Neural cell (in vitro differentiated cells): ENCODE results near the gene L1CAM. TPM values are rescaled to one million over a fixed set of nuclear protein-coding genes. Genes with fewer than 3 reads are reported as not detected.

Experiments
- H2AFZ ChIP-seq: fragments of 200-600, 300-800 bp; sonication (generic), shearing (Covaris generic); 2 replicates; pipeline ENCODE4 v1.6.0; 2014; ENCODE audit warnings: low read depth, mild to moderate bottlenecking, antibody characterized with exemption, low read length, moderate library complexity
- H3F3A ChIP-seq: fragments of 200-600 bp; shearing (Covaris generic); 2 replicates; pipeline ENCODE4 v1.6.1; 2016; ENCODE audit warnings: mild to moderate bottlenecking, moderate library complexity, mixed read lengths, antibody characterized with exemption, low read length; ENCODE audit not compliant: insufficient read depth, poor library complexity, severe bottlenecking
- H3K27ac ChIP-seq: fragments of 200-600, 300-800 bp; sonication (generic), shearing (Covaris generic); 2 replicates; pipeline ENCODE4 v1.5.1; 2014; ENCODE audit warnings: mild to moderate bottlenecking, low read length, moderate library complexity
- H3K27me3 ChIP-seq: fragments of 300-800, 200-600 bp; sonication (generic), shearing (Covaris generic); 2 replicates; pipeline ENCODE4 v1.6.0; 2014; ENCODE audit warnings: mild to moderate bottlenecking, low read depth, low read length, moderate library complexity; ENCODE audit not compliant: insufficient read depth
- H3K36me3 ChIP-seq: fragments of 300-800, 200-600 bp; sonication (generic), shearing (Covaris generic); 2 replicates; pipeline ENCODE4 v1.5.1; 2014; ENCODE audit warnings: mild to moderate bottlenecking, antibody characterized with exemption, low read length, moderate library complexity; ENCODE audit not compliant: insufficient read depth
- H3K4me2 ChIP-seq: fragments of 300-800, 200-600 bp; sonication (generic), shearing (Covaris generic); 2 replicates; pipeline ENCODE4 v1.6.0; 2014; ENCODE audit warnings: mild to moderate bottlenecking, low read length
- H3K4me3 ChIP-seq: fragments of 300-800, 200-600 bp; sonication (generic), shearing (Covaris generic); 2 replicates; pipeline ENCODE4 v1.5.1; 2014; ENCODE audit warnings: mild to moderate bottlenecking, low read length, moderate library complexity
- H3K79me2 ChIP-seq: fragments of 200-600 bp; shearing (Covaris generic); replicated peaks from 2 replicates; pipeline ENCODE4 v1.6.0; 2014; ENCODE audit warnings: mild to moderate bottlenecking, low read length, moderate library complexity; ENCODE audit not compliant: insufficient read depth
- H3K9ac ChIP-seq: fragments of 300-800, 200-600 bp; sonication (generic), shearing (Covaris generic); 2 replicates; pipeline ENCODE4 v1.6.1; 2016; ENCODE audit warnings: mild to moderate bottlenecking, low read length, mixed read lengths
- H3K9me2 ChIP-seq: fragments of 200-600 bp; shearing (Covaris generic); 2 replicates; pipeline ENCODE4 v1.6.1; 2016; ENCODE audit warnings: mild to moderate bottlenecking, low read length, mixed read lengths; ENCODE audit not compliant: insufficient read depth
- H3K9me3 ChIP-seq: fragments of 200-600, 300-800 bp; sonication (generic), shearing (Covaris generic); 2 replicates; pipeline ENCODE4 v1.6.1; 2016; ENCODE audit warnings: mild to moderate bottlenecking, mixed run types, low read length, moderate library complexity, mixed read lengths
- H4K20me1 ChIP-seq: fragments of 200-600 bp; shearing (Covaris generic); 2 replicates; pipeline ENCODE4 v1.6.1; 2016; ENCODE audit warnings: mild to moderate bottlenecking, mixed run types; ENCODE audit not compliant: insufficient read depth
- EP300 ChIP-seq: fragments of 450-650 bp; conservative IDR thresholded peaks from 2 replicates; pipeline ENCODE4 v1.6.1; 2014; ENCODE audit warnings: antibody characterized with exemption, mild to moderate bottlenecking, moderate library complexity; ENCODE audit not compliant: poor library complexity, severe bottlenecking
- EZH2 ChIP-seq: fragments of 200-600, 300-800 bp; shearing (Covaris generic), sonication (generic); IDR thresholded peaks from 2 replicates; pipeline ENCODE4 v1.6.1; 2014; ENCODE audit warnings: antibody characterized with exemption, low read length, borderline replicate concordance, mild to moderate bottlenecking; ENCODE audit not compliant: insufficient read depth, poor library complexity, severe bottlenecking
- MXI1 ChIP-seq: fragments of 450-650 bp; conservative IDR thresholded peaks from 2 replicates; pipeline ENCODE4 v1.6.1; 2014; ENCODE audit warnings: antibody characterized with exemption, mild to moderate bottlenecking; ENCODE audit not compliant: poor library complexity, severe bottlenecking
- POLR2AphosphoS5 ChIP-seq: IDR thresholded peaks from 2 replicates; pipeline ENCODE4 v1.6.1; 2012
- RAD21 ChIP-seq: fragments of 450-650 bp; conservative IDR thresholded peaks from 2 replicates; pipeline ENCODE4 v1.6.1; 2014; ENCODE audit warnings: antibody characterized with exemption, mild to moderate bottlenecking, moderate library complexity
- REST ChIP-seq: IDR thresholded peaks from 2 replicates; pipeline ENCODE4 v1.6.1; 2012; ENCODE audit warnings: borderline replicate concordance
- SMC3 ChIP-seq: fragments of 450-650 bp; conservative IDR thresholded peaks from 2 replicates; pipeline ENCODE4 v1.6.1; 2014; ENCODE audit warnings: antibody characterized with exemption, mild to moderate bottlenecking, moderate library complexity; ENCODE audit not compliant: poor library complexity
- TAF1 ChIP-seq: IDR thresholded peaks from 2 replicates; pipeline ENCODE4 v1.6.1; 2012; ENCODE audit warnings: low read depth
- polyA plus RNA-seq: library from polyadenylated mRNA; depleted of rRNA; stranded (reverse); fragments of >200 nt; gene quantifications from 2 replicates; pipeline ENCODE4 v1.2.3, GENCODE V29; 2014
- TF ChIP-seq, protein P1 (sequence below): fragments of 450-650 bp; IDR thresholded peaks from 2 replicates; pipeline ENCODE4 v1.5.1; 2014; ENCODE audit warnings: antibody characterized with exemption, mild to moderate bottlenecking, moderate library complexity; ENCODE audit not compliant: poor library complexity, severe bottlenecking

Gene L1CAM
- polyA plus RNA-seq, 1 donor from 2014 or later, result 88.0 TPM

GRCh38 chrX:153920546-153920945, 34.6 kb upstream of the L1CAM start:
- Histone ChIP-seq H3F3A (no peaks in the 10 kb centered on the region), H3K9me3 (no peaks in the 10 kb centered on the region), H3K9me2 (no peaks in the 10 kb centered on the region), H4K20me1 (no peaks in the 10 kb centered on the region), H3K4me3 (no peak overlapping the region), H3K4me2 (no peak overlapping the region), H2AFZ (no peak overlapping the region), H3K27ac (no peak overlapping the region), H3K79me2 (no peaks in the 10 kb centered on the region), H3K9ac (no peak overlapping the region), H3K27me3 (no peaks in the 10 kb centered on the region), H3K36me3 (no peaks in the 10 kb centered on the region)
- TF ChIP-seq REST (no peak), MXI1 (no peak), RAD21 (no peak), POLR2AphosphoS5 (no peak)
- TF ChIP-seq, protein P1, sequence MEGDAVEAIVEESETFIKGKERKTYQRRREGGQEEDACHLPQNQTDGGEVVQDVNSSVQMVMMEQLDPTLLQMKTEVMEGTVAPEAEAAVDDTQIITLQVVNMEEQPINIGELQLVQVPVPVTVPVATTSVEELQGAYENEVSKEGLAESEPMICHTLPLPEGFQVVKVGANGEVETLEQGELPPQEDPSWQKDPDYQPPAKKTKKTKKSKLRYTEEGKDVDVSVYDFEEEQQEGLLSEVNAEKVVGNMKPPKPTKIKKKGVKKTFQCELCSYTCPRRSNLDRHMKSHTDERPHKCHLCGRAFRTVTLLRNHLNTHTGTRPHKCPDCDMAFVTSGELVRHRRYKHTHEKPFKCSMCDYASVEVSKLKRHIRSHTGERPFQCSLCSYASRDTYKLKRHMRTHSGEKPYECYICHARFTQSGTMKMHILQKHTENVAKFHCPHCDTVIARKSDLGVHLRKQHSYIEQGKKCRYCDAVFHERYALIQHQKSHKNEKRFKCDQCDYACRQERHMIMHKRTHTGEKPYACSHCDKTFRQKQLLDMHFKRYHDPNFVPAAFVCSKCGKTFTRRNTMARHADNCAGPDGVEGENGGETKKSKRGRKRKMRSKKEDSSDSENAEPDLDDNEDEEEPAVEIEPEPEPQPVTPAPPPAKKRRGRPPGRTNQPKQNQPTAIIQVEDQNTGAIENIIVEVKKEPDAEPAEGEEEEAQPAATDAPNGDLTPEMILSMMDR, result no peak

DNA sequence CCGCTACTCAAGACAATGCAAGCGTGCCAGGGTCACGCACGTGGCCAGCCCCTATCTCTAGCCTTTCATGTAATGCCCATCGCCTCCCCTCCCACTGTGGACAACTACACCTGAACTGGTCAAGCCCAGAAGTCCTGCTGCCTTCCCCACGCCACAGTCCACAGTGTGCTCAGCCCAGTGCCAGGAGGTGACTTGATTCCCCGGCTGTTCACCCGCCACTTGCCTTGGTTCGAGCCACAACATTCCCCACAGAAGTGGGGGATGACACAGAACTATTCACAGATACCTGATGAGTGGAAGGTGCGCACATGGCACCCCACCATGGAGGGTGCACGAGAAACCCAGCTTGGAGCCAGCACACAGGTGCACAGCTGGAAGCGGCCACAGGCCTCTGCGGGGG, 33.3 kb upstream of the L1CAM start:
- Histone ChIP-seq H3F3A (no peaks in the 10 kb centered on the region), H3K9me2 (no peaks in the 10 kb centered on the region), H2AFZ (no peak overlapping the region)

More for the DNA sequence above, 33.3 kb upstream of the L1CAM start:
- H3K27me3 ChIP-seq, result no peaks in the 10 kb centered on the region
- H3K9ac ChIP-seq, result no peak overlapping the region
- H3K36me3 ChIP-seq, result no peaks in the 10 kb centered on the region
- no peaks in the 10 kb centered on the region for H4K20me1 ChIP-seq
- H3K9me3 ChIP-seq, result no peaks in the 10 kb centered on the region
- H3K4me2 ChIP-seq, result no peak overlapping the region
- H3K27ac ChIP-seq, result no peak overlapping the region
- no peak for TF ChIP-seq MXI1
- TF ChIP-seq EZH2, result no peak
- no peak for TF ChIP-seq POLR2AphosphoS5
- no peak for TF ChIP-seq TAF1
- TF ChIP-seq, protein P1, result no peak
- TF ChIP-seq REST, result no peak
- no peak for TF ChIP-seq RAD21
- no peak for TF ChIP-seq SMC3
- no peak for TF ChIP-seq EP300
- no peaks in the 10 kb centered on the region for H3K79me2 ChIP-seq
- no peak overlapping the region for H3K4me3 ChIP-seq
